Jurkat, Clone E6-1 (cell line): ENCODE measurements around the gene CDKN1B.

Experiments used
- DNase-seq: peaks from one replicate; pipeline ENCODE4 v3.0.0-alpha.2; 2011; ENCODE audit warnings: low read depth, low spot score
- H3K4me3 ChIP-seq: 2 replicates; pipeline ENCODE4 v1.5.1; 2011; ENCODE audit warnings: mild to moderate bottlenecking, low read length, control low read depth, moderate library complexity

The CDKN1B gene

DNA sequence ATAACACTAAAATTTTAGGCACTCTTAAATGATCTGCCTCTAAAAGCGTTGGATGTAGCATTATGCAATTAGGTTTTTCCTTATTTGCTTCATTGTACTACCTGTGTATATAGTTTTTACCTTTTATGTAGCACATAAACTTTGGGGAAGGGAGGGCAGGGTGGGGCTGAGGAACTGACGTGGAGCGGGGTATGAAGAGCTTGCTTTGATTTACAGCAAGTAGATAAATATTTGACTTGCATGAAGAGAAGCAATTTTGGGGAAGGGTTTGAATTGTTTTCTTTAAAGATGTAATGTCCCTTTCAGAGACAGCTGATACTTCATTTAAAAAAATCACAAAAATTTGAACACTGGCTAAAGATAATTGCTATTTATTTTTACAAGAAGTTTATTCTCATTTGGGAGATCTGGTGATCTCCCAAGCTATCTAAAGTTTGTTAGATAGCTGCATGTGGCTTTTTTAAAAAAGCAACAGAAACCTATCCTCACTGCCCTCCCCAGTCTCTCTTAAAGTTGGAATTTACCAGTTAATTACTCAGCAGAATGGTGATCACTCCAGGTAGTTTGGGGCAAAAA, 4.1 kb downstream of the CDKN1B start:
- DNase-seq, result no peak
- peak overlapping the region; percentile 72 for H3K4me3 ChIP-seq

DNA sequence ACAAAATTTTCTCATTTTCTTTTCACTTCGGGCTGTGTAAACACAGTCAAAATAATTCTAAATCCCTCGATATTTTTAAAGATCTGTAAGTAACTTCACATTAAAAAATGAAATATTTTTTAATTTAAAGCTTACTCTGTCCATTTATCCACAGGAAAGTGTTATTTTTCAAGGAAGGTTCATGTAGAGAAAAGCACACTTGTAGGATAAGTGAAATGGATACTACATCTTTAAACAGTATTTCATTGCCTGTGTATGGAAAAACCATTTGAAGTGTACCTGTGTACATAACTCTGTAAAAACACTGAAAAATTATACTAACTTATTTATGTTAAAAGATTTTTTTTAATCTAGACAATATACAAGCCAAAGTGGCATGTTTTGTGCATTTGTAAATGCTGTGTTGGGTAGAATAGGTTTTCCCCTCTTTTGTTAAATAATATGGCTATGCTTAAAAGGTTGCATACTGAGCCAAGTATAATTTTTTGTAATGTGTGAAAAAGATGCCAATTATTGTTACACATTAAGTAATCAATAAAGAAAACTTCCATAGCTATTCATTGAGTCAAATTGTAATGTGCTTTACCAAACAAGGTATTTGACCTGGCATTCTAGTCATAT, 4.8 kb downstream of the CDKN1B start:
- no peak for DNase-seq
- peak overlapping the region; percentile 72 for H3K4me3 ChIP-seq

DNA sequence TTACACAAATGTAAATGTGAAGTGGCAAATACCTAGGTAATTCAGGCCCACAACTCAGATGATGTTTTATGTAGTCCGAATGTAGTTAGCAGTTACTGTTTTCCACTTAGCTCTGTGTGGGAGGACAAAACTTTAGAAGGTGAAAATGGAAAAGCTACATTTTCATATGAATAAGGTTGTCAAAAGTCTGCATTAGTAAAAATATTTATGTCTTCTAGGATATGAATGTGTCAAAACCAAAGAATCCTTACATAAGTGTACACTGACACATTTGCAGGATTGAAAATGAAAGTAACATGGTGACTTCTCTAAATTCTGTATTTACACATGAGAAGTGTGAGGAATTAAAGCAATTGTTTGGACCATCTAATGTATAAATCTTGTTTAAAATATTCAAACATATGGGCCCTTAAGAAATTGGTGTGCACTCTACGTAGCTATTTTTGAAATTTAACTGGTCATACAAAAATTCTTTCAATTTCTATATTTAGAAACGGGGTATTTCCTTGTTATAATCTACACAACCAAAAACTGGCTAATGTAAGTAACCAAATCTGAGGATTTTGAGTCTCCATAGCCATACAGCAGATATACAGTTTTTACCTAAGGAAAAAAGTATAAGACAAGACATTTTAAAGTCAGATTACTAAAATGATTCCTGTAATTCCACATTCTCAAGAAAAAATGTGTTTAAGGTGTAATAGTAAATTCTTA, 5.4 kb downstream of the CDKN1B start:
- DNase-seq, result no peak

DNA sequence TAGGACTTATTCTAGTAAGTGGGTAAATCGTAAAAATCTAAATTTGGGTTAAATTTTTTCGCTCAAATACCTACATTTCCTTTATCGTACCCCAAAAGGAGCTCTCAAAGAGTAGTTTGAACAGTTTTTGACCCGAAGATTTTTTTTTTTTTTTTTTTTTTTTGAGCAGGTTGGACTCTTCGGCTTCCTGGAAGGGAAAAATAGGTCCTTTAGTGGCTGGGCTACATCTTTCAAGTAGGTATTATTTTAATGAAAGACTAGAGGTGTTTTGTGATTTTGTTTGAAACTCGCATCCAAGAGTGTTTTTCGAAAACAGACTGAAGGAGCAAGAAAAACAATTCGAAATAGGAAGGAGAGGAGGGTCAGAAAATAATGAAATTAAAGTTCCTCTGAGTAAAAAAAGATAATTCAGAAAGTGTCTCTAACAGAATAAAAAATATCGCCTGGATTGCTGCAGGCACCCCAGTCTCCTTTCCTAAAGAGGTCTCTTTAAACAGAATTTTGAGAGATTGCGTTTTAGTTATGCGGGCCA, 6.0 kb downstream of the CDKN1B start:
- no peak for DNase-seq
- H3K4me3 ChIP-seq, result peak overlapping the region; percentile 72

More for the DNA sequence above, 5.4 kb downstream of the CDKN1B start:
- peak overlapping the region; percentile 72 for H3K4me3 ChIP-seq

DNA sequence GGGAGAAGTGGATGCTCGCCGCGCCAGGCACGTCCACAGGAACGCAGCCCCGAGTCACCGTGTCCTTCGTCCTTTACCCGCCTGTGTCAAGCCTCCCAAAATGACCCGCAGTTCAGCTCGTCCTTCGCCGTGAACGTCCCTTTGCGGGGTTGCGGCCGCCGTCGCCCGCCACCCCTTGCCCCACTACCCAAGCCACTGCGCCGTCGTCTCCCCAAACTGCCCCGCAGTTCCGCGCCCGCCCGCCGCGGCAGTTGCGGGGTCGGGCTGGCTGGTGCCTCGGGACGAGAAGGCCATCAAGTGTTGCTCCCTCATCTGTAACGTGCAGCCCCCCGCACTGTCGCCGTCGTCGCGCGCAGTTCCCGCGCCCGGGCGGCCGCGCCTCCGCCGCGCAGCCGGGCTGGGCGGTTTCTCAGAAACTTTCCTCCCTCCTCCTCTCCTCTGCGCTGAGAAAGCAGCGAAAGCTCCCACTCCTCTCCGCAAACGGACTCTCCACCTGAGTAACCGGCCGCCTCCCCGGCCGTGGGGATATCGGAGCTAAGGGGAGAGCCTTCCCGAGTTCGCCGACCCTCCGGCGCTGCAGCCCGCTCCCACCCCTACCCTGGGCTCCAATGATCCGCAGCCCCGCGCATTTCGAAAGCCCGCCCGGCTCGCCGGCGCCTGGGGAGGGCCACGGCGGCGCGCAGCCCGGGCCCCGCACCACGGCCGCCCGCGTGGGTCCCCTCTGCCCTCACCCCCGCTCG, 6.7 kb downstream of the CDKN1B start:
- DNase-seq, result no peak
- peak overlapping the region; percentile 72 for H3K4me3 ChIP-seq

DNA sequence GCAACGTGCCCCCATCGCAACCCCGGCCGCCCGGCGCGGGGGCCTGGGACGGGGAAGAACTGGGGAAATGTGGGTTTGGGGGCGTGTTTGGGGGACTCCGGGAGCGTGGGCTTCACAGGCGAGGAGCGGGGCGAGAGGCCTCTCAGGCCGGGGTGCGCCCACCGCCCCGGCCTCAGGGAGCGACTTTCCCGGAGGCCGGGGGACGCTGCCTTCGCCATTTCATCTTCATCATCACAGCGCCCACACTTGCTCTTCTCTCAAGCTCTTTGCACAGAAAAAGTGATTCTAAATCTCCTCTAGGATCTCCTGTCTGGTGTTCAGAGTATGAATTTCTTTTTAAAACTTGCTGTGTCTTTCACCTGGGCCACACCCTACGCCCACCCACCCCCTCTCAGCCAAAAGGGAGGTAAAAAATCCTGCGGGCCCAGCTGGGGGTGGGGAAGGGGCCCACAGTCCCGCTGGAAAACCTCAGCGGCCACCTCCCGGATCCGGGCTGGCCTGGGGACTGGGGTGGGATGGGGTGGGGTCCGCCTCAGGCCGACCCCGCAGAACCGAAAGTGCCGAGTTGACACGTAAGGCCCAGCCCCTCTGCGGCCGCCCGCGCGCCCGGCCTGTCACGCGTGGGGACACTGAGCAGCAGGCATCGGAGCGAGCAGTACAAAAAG, 7.4 kb downstream of the CDKN1B start:
- H3K4me3 ChIP-seq, result peak overlapping the region; percentile 72
- no peak for DNase-seq

DNA sequence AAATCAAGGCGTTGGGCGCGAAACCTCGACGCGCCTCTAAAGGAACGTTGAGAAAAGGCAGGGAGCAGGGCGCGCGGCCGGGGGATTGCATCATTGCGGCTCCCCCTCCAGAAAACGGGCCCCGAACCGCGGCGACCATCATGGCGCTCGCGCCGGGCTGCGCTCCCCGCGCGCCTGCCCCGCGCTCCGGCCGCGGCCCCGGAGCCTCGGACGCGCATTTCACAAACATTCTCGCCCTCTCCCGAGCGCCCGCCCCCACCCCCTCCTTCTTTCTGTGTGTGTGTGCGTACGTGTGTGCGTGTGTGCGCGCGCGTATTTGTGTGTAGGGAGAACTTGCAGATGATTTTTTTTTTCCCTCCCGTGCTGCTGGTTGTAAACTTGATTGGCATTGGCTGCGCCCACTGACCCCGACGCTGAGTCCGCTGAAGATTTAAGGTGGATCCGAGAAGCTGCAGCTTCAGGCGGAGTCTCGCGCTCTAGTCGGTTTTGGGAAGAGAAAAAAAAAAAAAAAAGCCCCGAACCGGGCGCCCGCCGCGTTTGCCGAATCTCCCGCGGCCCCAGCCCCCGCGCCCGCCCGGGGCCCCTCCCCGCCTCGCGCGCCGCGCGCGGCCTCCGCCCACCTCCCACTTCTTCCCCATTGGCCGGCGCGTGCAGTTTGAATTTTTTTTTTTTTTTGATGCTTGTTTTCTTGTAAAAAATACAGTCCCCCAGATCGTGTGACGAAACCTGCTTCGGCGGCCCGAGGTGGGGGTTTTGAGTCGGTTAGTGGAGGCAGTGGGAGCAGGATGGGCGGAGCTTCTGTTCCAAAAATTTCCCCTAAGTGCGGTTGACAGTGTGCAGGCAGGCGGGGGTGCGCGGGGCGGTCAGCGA, 8.2 kb downstream of the CDKN1B start:
- DNase-seq, result peak; percentile 99
- peak overlapping the region; percentile 79 for H3K4me3 ChIP-seq

DNA sequence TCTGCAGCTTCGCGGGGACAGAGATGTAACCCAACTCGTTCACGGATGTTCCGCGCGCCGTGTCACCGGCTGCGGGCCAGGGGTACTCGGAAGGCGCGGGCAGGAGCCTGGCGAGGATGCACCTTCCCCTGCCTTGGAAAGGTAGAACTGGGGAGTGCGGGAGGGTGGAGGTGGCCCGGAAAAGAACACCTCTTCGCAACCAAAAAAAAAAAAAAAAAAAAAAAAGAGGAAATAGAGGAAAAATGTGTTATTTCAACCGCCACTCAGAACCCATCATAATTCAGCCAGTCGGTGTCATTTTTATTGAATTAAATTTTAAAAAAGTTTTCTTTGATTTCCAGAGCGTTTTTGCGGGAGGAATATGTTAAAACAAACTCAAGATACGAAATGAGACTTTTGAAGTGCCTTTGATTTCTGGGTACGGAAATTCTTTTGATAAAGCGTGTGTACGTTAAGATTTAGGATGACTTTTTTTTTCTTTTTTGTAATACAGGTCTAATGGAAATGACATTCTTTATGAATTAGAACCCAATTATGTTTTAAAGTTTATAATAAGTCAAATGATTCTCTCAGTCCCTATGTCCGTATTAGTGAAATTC, 8.9 kb downstream of the CDKN1B start:
- peak overlapping the region; percentile 79 for H3K4me3 ChIP-seq
- DNase-seq, result no peak

DNA sequence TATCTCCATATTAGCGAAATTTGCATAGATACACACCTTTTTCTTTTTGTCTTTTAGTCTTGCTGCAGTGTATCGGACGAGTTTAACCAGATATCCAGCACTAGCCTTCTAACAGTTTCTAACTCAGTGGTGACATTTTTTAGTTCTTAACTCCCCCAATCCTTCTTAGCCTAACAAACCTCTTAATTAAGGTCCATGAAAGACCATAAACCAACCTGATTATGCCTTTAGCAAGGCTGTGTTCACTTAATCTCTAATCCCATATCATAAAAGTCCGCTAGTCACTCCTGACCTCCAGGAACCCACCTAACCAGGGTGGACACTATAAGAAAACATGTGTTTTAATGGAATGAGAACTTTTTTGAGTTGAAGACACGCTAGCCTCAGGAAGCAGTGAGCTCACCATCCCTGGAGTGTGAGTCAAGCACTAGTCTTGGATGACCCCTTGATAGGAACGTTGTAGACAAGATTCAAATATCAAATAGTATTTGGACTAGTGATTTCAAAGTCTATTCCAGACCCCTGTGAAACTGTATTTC, 9.5 kb downstream of the CDKN1B start:
- DNase-seq, result no peak
- H3K4me3 ChIP-seq, result peak overlapping the region; percentile 79

DNA sequence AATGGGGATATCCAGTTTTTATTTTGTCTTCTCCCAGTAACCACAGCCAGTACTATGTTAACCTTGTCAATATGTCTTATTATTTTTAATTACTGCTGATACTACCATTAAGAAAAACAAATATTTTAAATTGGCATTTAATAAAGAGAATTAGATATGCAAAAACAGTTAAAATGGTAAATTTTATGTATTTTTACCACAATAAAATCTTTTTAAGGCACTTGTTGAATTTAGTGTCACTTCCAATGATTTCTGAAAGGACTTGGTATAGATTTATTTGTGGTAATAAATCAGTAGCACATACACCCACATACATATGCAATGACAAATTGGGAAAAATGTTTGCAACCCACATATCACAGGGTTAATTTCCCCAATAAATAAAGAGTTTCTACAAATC, 14.0 kb downstream of the CDKN1B start:
- DNase-seq, result no peak
- no peak overlapping the region for H3K4me3 ChIP-seq

DNA sequence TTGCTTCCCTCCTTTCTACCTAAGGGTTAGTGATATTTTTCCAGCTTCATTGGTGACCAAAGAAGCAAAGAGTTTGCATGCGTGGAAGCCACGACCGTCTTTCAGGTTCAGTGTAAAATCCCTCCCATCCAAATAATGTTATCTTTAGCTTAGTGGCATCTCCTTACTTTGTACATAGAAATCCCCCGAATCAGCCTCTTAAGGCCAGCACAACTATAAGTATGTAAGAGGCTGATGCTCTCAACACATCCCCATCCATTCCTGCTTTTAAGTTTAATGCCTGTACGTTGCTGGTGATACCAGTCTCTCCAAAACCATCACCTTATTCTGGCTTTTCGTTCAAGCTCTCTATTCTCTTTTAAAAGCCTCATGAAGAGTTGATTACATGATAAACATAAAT, 14.6 kb downstream of the CDKN1B start:
- no peak for DNase-seq
- no peak overlapping the region for H3K4me3 ChIP-seq

DNA sequence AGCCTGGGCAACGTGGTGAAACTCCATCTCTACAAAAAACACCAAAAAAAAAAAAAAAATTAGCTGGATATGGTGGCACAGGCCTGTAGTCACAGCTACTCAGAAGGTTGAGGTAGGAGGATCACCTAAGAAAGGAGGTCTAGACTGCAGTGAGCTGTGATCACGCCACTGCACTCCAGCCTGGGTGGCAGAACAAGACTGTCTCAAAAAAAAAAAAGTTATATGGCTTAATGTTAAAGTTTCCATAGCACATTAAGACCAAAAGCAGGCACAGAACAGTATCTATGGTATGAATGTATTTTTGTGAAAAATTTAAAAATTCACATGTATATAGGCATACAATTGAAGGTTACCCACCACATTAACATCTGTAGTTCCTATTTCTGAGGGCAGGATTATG, 15.9 kb downstream of the CDKN1B start:
- DNase-seq, result no peak

DNA sequence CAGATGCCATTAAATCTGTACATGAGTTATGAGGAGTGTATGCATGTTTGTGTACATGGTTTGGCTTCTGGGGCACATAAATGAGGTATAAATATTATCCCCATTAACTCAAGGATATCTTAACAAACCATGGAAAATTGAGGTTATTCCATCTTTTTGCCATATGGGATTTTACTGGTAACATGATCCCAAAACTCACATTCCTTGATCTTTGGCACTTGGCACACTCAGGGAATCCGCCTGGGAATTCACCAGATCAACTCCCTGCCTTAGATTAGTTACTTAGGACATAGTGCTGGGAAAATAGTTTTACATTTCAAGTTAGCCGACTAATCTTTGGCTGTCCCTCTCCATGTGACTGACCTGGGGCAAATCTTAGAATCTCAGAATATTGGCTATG, 16.9 kb downstream of the CDKN1B start:
- H3K4me3 ChIP-seq, result no peak overlapping the region
- no peak for DNase-seq

More for the DNA sequence above, 15.9 kb downstream of the CDKN1B start:
- no peak overlapping the region for H3K4me3 ChIP-seq

DNA sequence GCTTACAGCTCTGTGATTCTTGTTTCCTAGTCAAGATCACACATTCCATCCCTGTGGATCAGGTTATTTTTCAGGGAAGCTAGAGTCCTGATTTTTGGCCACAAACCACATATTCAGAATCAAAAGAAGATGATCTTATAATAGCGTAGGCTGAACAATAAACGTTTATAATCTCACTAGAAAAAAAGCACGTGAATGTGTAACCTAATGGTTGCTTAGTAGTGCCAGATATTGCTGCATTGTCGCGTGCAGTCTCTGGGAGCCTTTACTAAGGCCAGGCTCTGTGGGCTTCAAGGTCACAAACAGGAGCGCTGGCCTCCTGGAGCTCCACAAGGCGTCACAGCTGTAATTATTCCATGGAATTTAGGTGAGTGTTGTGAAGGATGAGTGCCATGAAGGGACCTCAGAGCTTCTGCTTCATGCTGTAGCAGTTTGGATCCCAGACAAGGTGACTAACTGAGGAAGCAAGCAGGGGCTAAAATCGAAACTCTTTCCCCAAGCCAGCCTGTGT, 17.4 kb downstream of the CDKN1B start:
- no peak for DNase-seq
- H3K4me3 ChIP-seq, result no peak overlapping the region

DNA sequence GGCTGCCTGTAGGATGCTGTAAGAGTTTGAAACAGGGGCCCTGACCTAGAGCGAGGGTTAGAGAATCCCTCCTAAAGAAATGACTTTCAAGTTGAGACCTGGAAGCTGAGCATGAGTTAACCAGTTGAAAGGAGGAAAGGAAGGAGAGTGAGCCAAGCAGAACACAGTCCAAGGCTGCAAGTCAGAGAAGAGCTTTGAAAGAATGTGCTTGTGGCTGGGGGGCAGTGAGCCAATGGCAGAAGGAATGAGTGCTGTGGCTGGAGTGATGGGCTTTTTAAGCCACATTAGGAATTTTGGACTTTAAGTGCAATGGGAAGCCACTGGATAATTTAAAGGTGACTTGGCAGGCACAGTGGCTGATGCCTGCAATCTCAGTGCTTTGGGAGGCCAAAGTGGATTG, 18.1 kb downstream of the CDKN1B start:
- H3K4me3 ChIP-seq, result no peak overlapping the region

DNA sequence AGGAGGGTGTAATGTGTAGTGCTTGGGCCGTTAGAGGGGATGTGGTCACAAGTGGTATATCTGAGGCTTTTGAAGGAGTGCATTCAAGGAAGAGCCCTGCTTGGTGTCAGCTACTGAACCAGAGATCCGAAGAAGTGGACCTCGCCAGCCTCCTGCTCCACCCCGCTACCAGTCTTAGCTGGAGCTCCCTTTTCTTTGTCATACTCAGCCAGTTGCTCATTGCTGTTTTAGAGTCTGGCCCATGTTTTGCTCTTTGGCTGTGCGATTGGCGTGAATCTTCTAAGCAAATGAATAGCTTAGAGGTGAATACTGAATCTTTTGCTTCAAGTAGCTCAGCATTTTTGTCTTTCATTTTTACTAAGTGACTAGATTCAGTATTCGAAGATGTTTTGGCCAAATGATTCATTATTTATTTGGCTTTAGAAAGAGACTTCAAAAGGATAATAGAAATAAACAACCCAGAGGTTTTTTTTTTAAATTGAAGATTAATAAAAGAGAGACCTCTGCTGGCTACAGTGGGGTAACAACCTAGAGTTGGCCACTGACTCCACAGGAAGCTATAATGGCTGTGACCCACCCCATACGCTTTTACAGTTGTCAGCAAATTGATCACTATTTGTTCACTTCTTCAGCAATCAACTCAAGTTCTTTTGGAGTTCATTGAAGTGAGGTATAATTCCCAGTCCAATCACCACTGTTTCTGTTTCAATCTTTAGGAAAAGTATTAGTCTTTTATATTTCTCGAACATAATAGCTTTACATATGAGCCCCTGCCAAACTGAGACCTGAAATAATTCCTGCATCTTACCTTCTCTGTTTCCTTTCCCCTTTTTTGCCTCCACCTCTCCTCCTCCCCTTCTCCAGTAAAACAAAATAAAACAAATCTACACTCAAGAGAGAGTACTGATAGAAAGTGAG, 19.9 kb downstream of the CDKN1B start:
- peak overlapping the region; percentile 37 for H3K4me3 ChIP-seq
- peak; percentile 78 for DNase-seq

More for the DNA sequence above, 18.1 kb downstream of the CDKN1B start:
- DNase-seq, result no peak
